Smooth muscle cell (in vitro differentiated cells): Measurements from ENCODE around the gene DOCK1. TPM values are rescaled to one million over a fixed set of nuclear protein-coding genes. Genes with fewer than 3 reads are reported as not detected.

Source experiments
- DNase-seq: peaks from one replicate; lab custom pipeline; 2025; ENCODE audit not compliant: unreplicated experiment; lab: John Stamatoyannopoulos, UW
- H2AFZ ChIP-seq: fragments of 200-600 bp; sonication (generic); 2 replicates; pipeline ENCODE4 v1.6.0; 2016; ENCODE audit warnings: antibody characterized with exemption, low read depth, mild to moderate bottlenecking
- H3F3A ChIP-seq: fragments of 200-600 bp; sonication (generic); 2 replicates; pipeline ENCODE4 v1.6.0; 2017; ENCODE audit warnings: antibody characterized with exemption, low read depth
- H3K27ac ChIP-seq: fragments of 200-600 bp; sonication (generic); 2 replicates; pipeline ENCODE4 v1.5.1; 2016; ENCODE audit warnings: low read depth, mild to moderate bottlenecking
- H3K27me3 ChIP-seq: fragments of 200-600 bp; sonication (generic); 2 replicates; pipeline ENCODE4 v1.6.1; 2016; ENCODE audit warnings: low read depth, mild to moderate bottlenecking
- H3K36me3 ChIP-seq: fragments of 200-600 bp; sonication (generic); 2 replicates; pipeline ENCODE4 v1.5.1; 2016; ENCODE audit warnings: low read depth
- H3K4me1 ChIP-seq: fragments of 200-600 bp; sonication (generic); 2 replicates; pipeline ENCODE4 v1.5.1; 2016; ENCODE audit warnings: low read depth
- H3K4me2 ChIP-seq: fragments of 200-600 bp; sonication (generic); 2 replicates; pipeline ENCODE4 v1.6.0; 2016; ENCODE audit warnings: mild to moderate bottlenecking
- H3K4me3 ChIP-seq: fragments of 200-600 bp; sonication (generic); 2 replicates; pipeline ENCODE4 v1.5.1; 2016; ENCODE audit warnings: mild to moderate bottlenecking
- H3K79me2 ChIP-seq: fragments of 200-600 bp; sonication (generic); 2 replicates; pipeline ENCODE4 v1.6.0; 2016; ENCODE audit warnings: low read depth, mild to moderate bottlenecking
- H3K9ac ChIP-seq: fragments of 200-600 bp; sonication (generic); 2 replicates; pipeline ENCODE4 v1.6.0; 2016; ENCODE audit warnings: low read depth
- H3K9me3 ChIP-seq: fragments of 200-600 bp; sonication (generic); replicated peaks from 2 replicates; pipeline ENCODE4 v1.5.1; 2016; ENCODE audit warnings: low read depth
- H4K20me1 ChIP-seq: fragments of 200-600 bp; sonication (generic); 2 replicates; pipeline ENCODE4 v1.6.0; 2016; ENCODE audit warnings: low read depth
- WGBS: methylation state at CpG from one replicate; pipeline ENCODE4 v1.1.7; 2016; ENCODE audit warnings: low lambda C conversion rate; 5-methylcytosine and 5-hydroxymethylcytosine counted together
- polyA plus RNA-seq: library from polyadenylated mRNA; unstranded; fragments of >200 nt; fragmentation: Nextera tagmentation; extraction: Ambion mirVana; gene quantifications from 2 replicates; pipeline ENCODE4 v1.2.1, GENCODE V29; 2016
- total RNA-seq: library from RNA; depleted of rRNA; stranded (reverse); fragments of >200 nt; gene quantifications from 2 replicates; pipeline ENCODE4 v1.2.3, GENCODE V29; 2014
- TF ChIP-seq, protein P1 (sequence below): fragments of 200-600 bp; sonication (generic); IDR thresholded peaks from 2 replicates; pipeline ENCODE4 v1.5.1; 2017; ENCODE audit warnings: borderline replicate concordance, mild to moderate bottlenecking, antibody characterized with exemption; ENCODE audit not compliant: insufficient read depth, poor library complexity, severe bottlenecking

DOCK1 gene
- total and polyA plus RNA-seq, 2 experiments from 2014 or later: 18.4 to 37.1 TPM

DNA sequence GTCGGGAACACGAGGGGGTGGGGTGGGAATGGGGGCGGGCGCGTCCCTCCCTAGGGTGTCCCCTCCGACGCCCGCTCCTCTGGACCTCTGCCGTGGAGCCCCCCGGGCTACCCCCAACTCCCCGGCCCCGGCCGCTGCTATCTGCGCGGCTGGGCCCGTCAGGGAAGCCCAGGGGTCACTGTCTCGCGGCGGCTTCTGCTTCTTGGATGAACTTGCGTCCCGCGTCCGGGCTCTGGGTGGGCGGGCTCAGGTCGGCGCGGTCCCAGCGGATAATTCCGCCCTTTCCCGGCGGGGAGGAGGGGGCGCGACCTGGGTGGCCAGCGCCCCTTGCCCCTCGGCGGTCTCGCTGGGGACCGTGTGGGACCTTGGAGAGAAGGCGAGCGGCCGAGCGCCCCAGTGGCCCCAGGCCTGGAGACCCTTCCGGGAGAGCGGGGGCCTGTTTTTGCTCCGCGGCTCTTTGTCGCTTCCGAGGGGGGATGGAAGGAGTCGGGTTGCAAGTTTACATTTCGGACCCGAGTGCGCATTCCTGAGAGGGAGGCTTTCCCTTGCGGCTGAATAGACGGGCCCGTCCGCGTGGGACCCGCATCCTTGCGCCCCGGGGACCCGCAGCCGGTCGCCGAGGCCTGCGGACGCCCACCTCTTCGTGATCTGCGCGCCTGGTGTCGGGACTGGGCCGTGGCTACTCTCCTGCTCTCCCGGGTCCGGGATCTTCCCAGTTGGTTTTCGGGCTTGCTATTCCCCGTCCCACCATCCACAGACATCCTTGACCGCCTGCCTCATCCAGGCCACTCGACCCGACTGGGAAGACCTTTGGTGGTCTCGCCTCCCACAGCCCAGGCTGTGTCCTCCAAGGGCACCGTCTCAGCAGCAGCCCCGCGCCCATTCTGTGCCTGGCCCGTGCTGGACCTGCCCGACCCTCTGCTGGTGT, 812 bp downstream of the DOCK1 start:
- Histone ChIP-seq H3K27me3 (no peaks in the 10 kb centered on the region), H3K4me2 (peak overlapping the region; percentile 93), H3K9ac (peak overlapping the region; percentile 83), H3K9me3 (no peaks in the 10 kb centered on the region), H3K4me1 (peaks cover 8% of the 10 kb centered on the region), H3K79me2 (peaks cover 44% of the 10 kb centered on the region), H3K4me3 (peak overlapping the region; percentile 96), H3K36me3 (no peaks in the 10 kb centered on the region), H3F3A (no peaks in the 10 kb centered on the region), H2AFZ (peak overlapping the region; percentile 90), H3K27ac (peak overlapping the region; percentile 71), H4K20me1 (peaks cover 47% of the 10 kb centered on the region)
- WGBS: 8% methylated on average over 56 of the region's 84 CpGs
- TF ChIP-seq, protein P1, sequence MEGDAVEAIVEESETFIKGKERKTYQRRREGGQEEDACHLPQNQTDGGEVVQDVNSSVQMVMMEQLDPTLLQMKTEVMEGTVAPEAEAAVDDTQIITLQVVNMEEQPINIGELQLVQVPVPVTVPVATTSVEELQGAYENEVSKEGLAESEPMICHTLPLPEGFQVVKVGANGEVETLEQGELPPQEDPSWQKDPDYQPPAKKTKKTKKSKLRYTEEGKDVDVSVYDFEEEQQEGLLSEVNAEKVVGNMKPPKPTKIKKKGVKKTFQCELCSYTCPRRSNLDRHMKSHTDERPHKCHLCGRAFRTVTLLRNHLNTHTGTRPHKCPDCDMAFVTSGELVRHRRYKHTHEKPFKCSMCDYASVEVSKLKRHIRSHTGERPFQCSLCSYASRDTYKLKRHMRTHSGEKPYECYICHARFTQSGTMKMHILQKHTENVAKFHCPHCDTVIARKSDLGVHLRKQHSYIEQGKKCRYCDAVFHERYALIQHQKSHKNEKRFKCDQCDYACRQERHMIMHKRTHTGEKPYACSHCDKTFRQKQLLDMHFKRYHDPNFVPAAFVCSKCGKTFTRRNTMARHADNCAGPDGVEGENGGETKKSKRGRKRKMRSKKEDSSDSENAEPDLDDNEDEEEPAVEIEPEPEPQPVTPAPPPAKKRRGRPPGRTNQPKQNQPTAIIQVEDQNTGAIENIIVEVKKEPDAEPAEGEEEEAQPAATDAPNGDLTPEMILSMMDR: no peak
- peak; percentile 35 for DNase-seq

GRCh38 chr10:126906704-126907422, 1.6 kb downstream of the DOCK1 start:
- H3K79me2 ChIP-seq: peaks cover 52% of the 10 kb centered on the region
- 89% methylated on average over 14 of the region's 14 CpGs for WGBS
- peak overlapping the region; percentile 93 for H3K4me2 ChIP-seq
- no peak for DNase-seq
- H3K36me3 ChIP-seq: no peaks in the 10 kb centered on the region
- no peak overlapping the region for H2AFZ ChIP-seq
- peak overlapping the region; percentile 96 for H3K4me3 ChIP-seq
- H4K20me1 ChIP-seq: peaks cover 55% of the 10 kb centered on the region
- H3K27me3 ChIP-seq: no peaks in the 10 kb centered on the region
- peaks cover 8% of the 10 kb centered on the region for H3K4me1 ChIP-seq
- TF ChIP-seq, protein P1: no peak
- no peak overlapping the region for H3K27ac ChIP-seq
- no peaks in the 10 kb centered on the region for H3K9me3 ChIP-seq
- H3F3A ChIP-seq: no peaks in the 10 kb centered on the region
- H3K9ac ChIP-seq: no peak overlapping the region

- no peak overlapping the region for H3K27ac ChIP-seq
- H3K9ac ChIP-seq: no peak overlapping the region
- 91% methylated on average over 9 of the region's 9 CpGs for WGBS
- H3K4me3 ChIP-seq: no peak overlapping the region
- peaks cover 57% of the 10 kb centered on the region for H3K79me2 ChIP-seq
- H4K20me1 ChIP-seq: peaks cover 61% of the 10 kb centered on the region
- H3K4me1 ChIP-seq: peaks cover 8% of the 10 kb centered on the region
- H3K36me3 ChIP-seq: no peaks in the 10 kb centered on the region
- no peak overlapping the region for H3K4me2 ChIP-seq
- TF ChIP-seq, protein P1: no peak
- H2AFZ ChIP-seq: no peak overlapping the region
- no peak for DNase-seq
- H3F3A ChIP-seq: no peaks in the 10 kb centered on the region
- no peaks in the 10 kb centered on the region for H3K9me3 ChIP-seq
- H3K27me3 ChIP-seq: no peaks in the 10 kb centered on the region
These were observed 2.3 kb downstream of the DOCK1 start for GRCh38 chr10:126907423-126907970.
